ENCODE results near the gene LRRIQ4.

GRCh38 chr3:169818316-169818715, 5.6 kb downstream of the LRRIQ4 start:
- TF ChIP-seq CTCF (IDR thresholded peaks at IDR 0.05) (no peak), POLR2AphosphoS5 (IDR thresholded peaks at IDR 0.05) (no peak)
